Measurements from ENCODE around the gene COMTD1. TPM values are rescaled to one million over a fixed set of nuclear protein-coding genes. Genes with fewer than 3 reads are reported as not detected.
"Not testable (repeated sequence)": the region's sequence is repeated elsewhere in the genome, so short reads cannot be mapped to it uniquely, and the experiment has no call there.

The COMTD1 gene
- total RNA-seq, 1 experiment from 2014 or later = 5.6 TPM

- no peaks in the 10 kb centered on the region for H3K4me1 ChIP-seq
- DNase-seq = no peak
- H3K27ac ChIP-seq = no peak overlapping the region
- peaks cover 59% of the 10 kb centered on the region for H3K36me3 ChIP-seq
- peak overlapping the region; percentile 99 for H3K4me3 ChIP-seq
- H3K27me3 ChIP-seq = no peaks in the 10 kb centered on the region
- no peaks in the 10 kb centered on the region for H3K9me3 ChIP-seq (replicated peaks)
Measured at GRCh38 chr10:75212343-75212742, 23.4 kb downstream of the COMTD1 start.

GRCh38 chr10:75211007-75211691, 24.6 kb downstream of the COMTD1 start:
- Histone ChIP-seq H3K27me3 (no peaks in the 10 kb centered on the region), H3K4me3 (peak overlapping the region; percentile 99), H3K27ac (peak overlapping the region; percentile 100), H3K36me3 (peaks cover 47% of the 10 kb centered on the region), H3K4me1 (no peaks in the 10 kb centered on the region), H3K9me3 (replicated peaks) (no peaks in the 10 kb centered on the region)
- peak; percentile 31 to 52 for DNase-seq

GRCh38 chr10:75210282-75211006, 25.3 kb downstream of the COMTD1 start, which contains the start of gene VDAC2:
Gene VDAC2 (plus strand): TSS chr10:75210796. CDS start chr10:75211159, 363 bp downstream.
- no peaks in the 10 kb centered on the region for H3K27me3 ChIP-seq
- DNase-seq = peak; percentile 94 to 95

GRCh38 chr10:75209921-75210281, 25.9 kb downstream of the COMTD1 start:
- DNase-seq = peak; percentile 87 to 90
- Histone ChIP-seq H3K36me3 (peaks cover 34% of the 10 kb centered on the region), H3K27me3 (no peaks in the 10 kb centered on the region), H3K4me1 (no peaks in the 10 kb centered on the region), H3K9me3 (replicated peaks) (no peaks in the 10 kb centered on the region), H3K27ac (peak overlapping the region; percentile 100), H3K4me3 (peak overlapping the region; percentile 99)

More at GRCh38 chr10:75210282-75211006, 25.3 kb downstream of the COMTD1 start, which contains the start of gene VDAC2:
- Histone ChIP-seq H3K27ac (peak within 1 kb of the TSS; percentile 100), H3K36me3 (peaks cover 40% of the 10 kb centered on the region), H3K4me3 (peak within 1 kb of the TSS; percentile 99), H3K9me3 (replicated peaks) (no peaks in the 10 kb centered on the region), H3K4me1 (no peaks in the 10 kb centered on the region)

- DNase-seq = no peak
- H3K27me3 ChIP-seq = no peaks in the 10 kb centered on the region
- no peaks in the 10 kb centered on the region for H3K4me1 ChIP-seq
- H3K4me3 ChIP-seq = peak overlapping the region; percentile 99
- H3K27ac ChIP-seq = peak overlapping the region; percentile 100
- peaks cover 29% of the 10 kb centered on the region for H3K36me3 ChIP-seq
- H3K9me3 ChIP-seq (replicated peaks) = no peaks in the 10 kb centered on the region
Measured at GRCh38 chr10:75209086-75209920, 26.5 kb downstream of the COMTD1 start.

- no peak overlapping the region for H3K27ac ChIP-seq
Measured at GRCh38 chr10:75208181-75208580, 27.6 kb downstream of the COMTD1 start.

GRCh38 chr10:75207857-75208144, 28.0 kb downstream of the COMTD1 start:
- Histone ChIP-seq H3K36me3 (peaks cover 15% of the 10 kb centered on the region), H3K9me3 (replicated peaks) (no peaks in the 10 kb centered on the region), H3K27me3 (no peaks in the 10 kb centered on the region), H3K27ac (no peak overlapping the region), H3K4me1 (no peaks in the 10 kb centered on the region), H3K4me3 (no peak overlapping the region)
- DNase-seq = no peak

More at GRCh38 chr10:75208181-75208580, 27.6 kb downstream of the COMTD1 start:
- peak; percentile 13 to 43 for DNase-seq
- Histone ChIP-seq H3K36me3 (peaks cover 18% of the 10 kb centered on the region), H3K4me1 (no peaks in the 10 kb centered on the region), H3K9me3 (replicated peaks) (no peaks in the 10 kb centered on the region), H3K4me3 (no peak overlapping the region), H3K27me3 (no peaks in the 10 kb centered on the region)

GRCh38 chr10:75207079-75207856, 28.5 kb downstream of the COMTD1 start:
- Histone ChIP-seq H3K4me1 (no peaks in the 10 kb centered on the region), H3K27ac (no peak overlapping the region)
- DNase-seq = no peak

GRCh38 chr10:75206638-75207037, 29.1 kb downstream of the COMTD1 start:
- not testable (repeated sequence) for H3K9me3 ChIP-seq (replicated peaks); H3K27ac ChIP-seq; H3K36me3 ChIP-seq; H3K27me3 ChIP-seq; H3K4me1 ChIP-seq; H3K4me3 ChIP-seq; DNase-seq

More at GRCh38 chr10:75207079-75207856, 28.5 kb downstream of the COMTD1 start:
- no peak overlapping the region for H3K4me3 ChIP-seq
- no peaks in the 10 kb centered on the region for H3K27me3 ChIP-seq
- no peaks in the 10 kb centered on the region for H3K9me3 ChIP-seq (replicated peaks)
- H3K36me3 ChIP-seq = peaks cover 9% of the 10 kb centered on the region

- no peaks in the 10 kb centered on the region for H3K4me1 ChIP-seq
- no peak overlapping the region for H3K27ac ChIP-seq
- H3K27me3 ChIP-seq = no peaks in the 10 kb centered on the region
- H3K36me3 ChIP-seq = no peaks in the 10 kb centered on the region
- no peak overlapping the region for H3K4me3 ChIP-seq
- no peaks in the 10 kb centered on the region for H3K9me3 ChIP-seq (replicated peaks)
- no peak for DNase-seq
Measured at GRCh38 chr10:75205908-75206307, 29.8 kb downstream of the COMTD1 start.

- H3K27ac ChIP-seq = no peak overlapping the region
- no peak overlapping the region for H3K4me3 ChIP-seq
- no peaks in the 10 kb centered on the region for H3K36me3 ChIP-seq
- H3K9me3 ChIP-seq (replicated peaks) = no peaks in the 10 kb centered on the region
- no peak for DNase-seq
- no peaks in the 10 kb centered on the region for H3K4me1 ChIP-seq
- no peaks in the 10 kb centered on the region for H3K27me3 ChIP-seq
Measured at GRCh38 chr10:75203724-75204123, 32.0 kb downstream of the COMTD1 start.

GRCh38 chr10:75203046-75203620, 32.6 kb downstream of the COMTD1 start:
- not testable (repeated sequence) for H3K27ac ChIP-seq; H3K27me3 ChIP-seq; H3K9me3 ChIP-seq (replicated peaks); H3K4me1 ChIP-seq; H3K4me3 ChIP-seq; H3K36me3 ChIP-seq; DNase-seq

- H3K4me1 ChIP-seq = no peaks in the 10 kb centered on the region
- no peaks in the 10 kb centered on the region for H3K27me3 ChIP-seq
- H3K36me3 ChIP-seq = no peaks in the 10 kb centered on the region
- no peak for DNase-seq
- H3K4me3 ChIP-seq = no peak overlapping the region
- H3K9me3 ChIP-seq (replicated peaks) = no peaks in the 10 kb centered on the region
- no peak overlapping the region for H3K27ac ChIP-seq
Measured at GRCh38 chr10:75202321-75203045, 33.3 kb downstream of the COMTD1 start.

Measured in SJCRH30 (cell line).